H4 (cell line): ENCODE results near the gene FARP1. TPM values are rescaled to one million over a fixed set of nuclear protein-coding genes. Genes with fewer than 3 reads are reported as not detected.

Source experiments
- DNase-seq: peaks from one replicate; pipeline ENCODE4 v3.0.0-alpha.2; 2015; ENCODE audit warnings: low spot score
- total RNA-seq: library from RNA; depleted of rRNA; stranded (reverse); fragments of >200 nt; shearing (Covaris generic); gene quantifications from 2 replicates; pipeline ENCODE4 v1.2.3, GENCODE V29; 2014; rRNA removed

The FARP1 gene
- total RNA-seq, 1 experiment from 2014 or later, result 6.3 TPM

- no peak for DNase-seq
Observed at GRCh38 chr13:98496966-98497365, 354.1 kb downstream of the FARP1 start.

GRCh38 chr13:98500963-98501421 is 358.1 kb downstream of the FARP1 start:
- no peak for DNase-seq

- DNase-seq, result no peak
Observed at GRCh38 chr13:98503175-98504028, 360.5 kb downstream of the FARP1 start.

GRCh38 chr13:98504029-98504351 is 361.1 kb downstream of the FARP1 start:
- DNase-seq, result no peak

- DNase-seq, result no peak
Observed at GRCh38 chr13:98504371-98504963, 361.6 kb downstream of the FARP1 start.

Other genes with a start within 250 kb of the FARP1 start
- 65.3 and 88.4 TPM in 2 replicates for gene IPO5, start 189.4 kb upstream of the FARP1 start, total RNA-seq
- gene RNF113B, start 34.2 kb downstream of the FARP1 start, total RNA-seq, result not detected in 2 replicates